Sigmoid colon (tissue), 4 donors: ENCODE data around the gene LTBP1.
A peak's percentile ranks its signal among the peaks of the same experiment; 100 is the strongest.

Experiments
- EP300 ChIP-seq, 4 donors: sonication (generic); formaldehyde crosslinking; IDR thresholded peaks; one replicate each; pipeline ENCODE4 v1.6.1; 2017; ENCODE audit warnings: antibody characterized with exemption in 4 of 4
- POLR2A ChIP-seq, 2 donors: fragments of 450-650 bp; IDR thresholded peaks; one replicate each; pipeline ENCODE4 v1.6.1; 2016; ENCODE audit warnings: antibody characterized with exemption in 2 of 2, mild to moderate bottlenecking in 2 of 2, moderate library complexity in 2 of 2
- POLR2AphosphoS5 ChIP-seq, 4 donors: sonication (generic); formaldehyde crosslinking; IDR thresholded peaks; one replicate each; pipeline ENCODE4 v1.6.1; 2017; ENCODE audit warnings: antibody characterized with exemption in 4 of 4
- TF ChIP-seq, protein P1 (sequence below), 4 experiments: fragments of 450-650 bp in 3 of 4; fragments of 200-600 bp in 1 of 4; IDR thresholded peaks; one replicate each; pipeline ENCODE4 v1.5.1; 2016 to 2019; ENCODE audit warnings: antibody characterized with exemption in 4 of 4, mild to moderate bottlenecking in 3 of 4, moderate library complexity in 2 of 4

DNA sequence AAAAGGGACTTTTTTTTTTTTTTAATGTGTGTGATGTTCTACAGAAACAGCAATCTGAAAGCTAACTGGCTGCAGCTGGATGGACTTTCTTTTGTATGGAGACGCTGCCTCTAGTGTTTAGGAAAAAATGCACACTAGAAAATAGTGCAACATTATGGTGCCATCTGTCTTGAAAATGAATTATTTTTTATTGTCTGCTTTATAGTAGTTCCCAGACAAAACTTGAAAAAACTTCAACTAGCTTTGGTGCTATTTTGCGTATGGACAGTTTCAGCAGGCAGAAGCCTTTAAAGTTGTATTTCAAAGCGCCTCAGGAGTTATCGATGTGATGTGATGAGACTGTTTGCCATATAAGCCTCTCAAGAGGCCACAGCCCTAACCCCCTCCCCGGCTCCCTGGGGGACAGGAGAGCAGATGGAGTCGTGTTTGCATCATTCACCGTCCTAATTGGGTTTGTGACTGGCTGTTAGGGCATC lies 86.9 kb downstream of the LTBP1 start:
- TF ChIP-seq POLR2A (IDR thresholded peaks at IDR 0.05) (no peak), EP300 (IDR thresholded peaks at IDR 0.05) (no peak), POLR2AphosphoS5 (IDR thresholded peaks at IDR 0.05) (no peak)
- TF ChIP-seq, protein P1, sequence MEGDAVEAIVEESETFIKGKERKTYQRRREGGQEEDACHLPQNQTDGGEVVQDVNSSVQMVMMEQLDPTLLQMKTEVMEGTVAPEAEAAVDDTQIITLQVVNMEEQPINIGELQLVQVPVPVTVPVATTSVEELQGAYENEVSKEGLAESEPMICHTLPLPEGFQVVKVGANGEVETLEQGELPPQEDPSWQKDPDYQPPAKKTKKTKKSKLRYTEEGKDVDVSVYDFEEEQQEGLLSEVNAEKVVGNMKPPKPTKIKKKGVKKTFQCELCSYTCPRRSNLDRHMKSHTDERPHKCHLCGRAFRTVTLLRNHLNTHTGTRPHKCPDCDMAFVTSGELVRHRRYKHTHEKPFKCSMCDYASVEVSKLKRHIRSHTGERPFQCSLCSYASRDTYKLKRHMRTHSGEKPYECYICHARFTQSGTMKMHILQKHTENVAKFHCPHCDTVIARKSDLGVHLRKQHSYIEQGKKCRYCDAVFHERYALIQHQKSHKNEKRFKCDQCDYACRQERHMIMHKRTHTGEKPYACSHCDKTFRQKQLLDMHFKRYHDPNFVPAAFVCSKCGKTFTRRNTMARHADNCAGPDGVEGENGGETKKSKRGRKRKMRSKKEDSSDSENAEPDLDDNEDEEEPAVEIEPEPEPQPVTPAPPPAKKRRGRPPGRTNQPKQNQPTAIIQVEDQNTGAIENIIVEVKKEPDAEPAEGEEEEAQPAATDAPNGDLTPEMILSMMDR (IDR thresholded peaks at IDR 0.05): peak; percentile 43 to 56 (median 50)
